COLO829 (cell line): ENCODE data around the gene WNK2.

Source experiments
- DNase-seq: peaks from one replicate; pipeline ENCODE4 v3.0.0; 2012; ENCODE audit warnings: low spot score

The WNK2 gene

DNA sequence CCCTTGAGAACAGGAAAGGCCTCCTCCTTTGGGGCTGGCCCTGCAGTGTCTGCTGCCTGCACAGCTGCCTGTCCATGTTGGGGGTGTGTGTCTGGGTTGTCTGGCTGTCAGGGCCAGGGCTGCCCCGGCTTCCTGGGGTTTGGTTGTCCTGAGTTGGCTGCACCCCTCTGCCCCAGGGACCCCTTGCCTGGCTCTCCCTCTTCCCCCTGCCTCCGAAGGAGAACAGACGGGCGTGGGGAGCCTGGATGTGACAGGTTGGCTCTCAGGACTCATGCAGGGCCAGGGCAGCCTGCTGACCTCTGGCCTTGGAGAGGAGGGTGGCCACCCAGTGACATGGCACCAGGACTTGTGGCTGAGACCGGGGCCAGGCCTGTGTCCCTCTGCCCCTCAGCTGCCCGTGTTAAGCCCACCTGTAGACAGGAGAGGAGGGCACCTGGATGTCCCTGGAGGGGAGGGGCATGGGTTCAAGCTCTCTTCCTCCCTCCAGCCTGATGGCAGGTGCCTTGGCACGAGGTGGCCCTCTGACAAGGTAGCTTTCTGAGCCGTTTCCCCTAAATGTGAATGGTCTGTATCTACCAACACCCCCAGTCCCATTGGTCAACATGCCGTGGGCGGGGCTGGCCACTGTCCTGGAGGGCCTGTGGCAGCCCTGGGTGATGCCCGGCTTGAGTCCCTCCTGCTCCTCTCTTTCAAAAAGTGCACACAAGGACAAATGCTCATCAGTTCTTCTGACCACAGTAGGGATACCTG lies 34.9 kb downstream of the WNK2 start:
- DNase-seq = no peak

DNA sequence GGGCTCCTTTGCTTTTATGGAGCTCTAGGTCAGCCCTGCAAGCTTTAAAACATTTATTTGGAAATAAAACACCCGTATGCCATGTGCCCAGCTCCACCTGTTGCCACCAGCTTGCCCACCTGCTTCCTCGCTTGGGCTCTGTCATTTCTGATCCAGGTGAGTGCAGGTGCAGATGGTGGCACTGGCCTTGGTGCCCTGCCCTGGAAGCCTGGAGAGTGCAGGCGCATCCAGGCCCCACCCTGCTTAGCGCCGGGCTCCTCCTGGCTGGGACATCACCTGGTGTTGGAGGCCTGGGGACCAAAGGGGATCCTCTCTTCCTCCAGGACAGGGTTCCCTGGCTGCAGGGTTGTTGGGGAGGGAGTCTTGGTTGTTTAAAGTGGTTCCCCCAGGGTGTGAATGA lies 35.8 kb downstream of the WNK2 start:
- DNase-seq = no peak

GRCh38 chr9:93220627-93221026 lies 36.7 kb downstream of the WNK2 start:
- DNase-seq = no peak

- no peak for DNase-seq
Observed at GRCh38 chr9:93221044-93221443, 37.1 kb downstream of the WNK2 start.

DNA sequence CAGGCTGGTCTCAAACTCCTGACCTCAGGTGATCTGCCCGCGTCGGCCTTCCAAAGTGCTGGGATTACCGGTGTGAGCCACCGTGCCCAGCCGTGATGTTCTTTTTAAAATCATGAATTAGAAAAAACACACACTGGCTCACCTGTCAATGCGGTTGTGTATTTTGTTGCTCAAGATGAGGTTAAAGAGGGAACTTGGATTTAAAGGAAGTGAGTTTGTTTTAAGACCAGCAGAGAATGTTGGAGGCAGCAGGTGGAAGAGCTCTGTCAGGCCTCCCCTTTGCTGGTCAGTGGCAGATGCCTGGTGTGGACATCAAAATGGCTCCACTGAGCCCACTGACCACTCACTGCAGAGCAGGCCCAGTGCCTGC lies 38.9 kb downstream of the WNK2 start:
- DNase-seq = no peak

- no peak for DNase-seq
Observed at GRCh38 chr9:93223260-93224180, 39.6 kb downstream of the WNK2 start.

- DNase-seq = no peak
Observed at GRCh38 chr9:93224591-93224990, 40.7 kb downstream of the WNK2 start.

- DNase-seq = no peak
Observed at GRCh38 chr9:93225417-93225816, 41.5 kb downstream of the WNK2 start.

DNA sequence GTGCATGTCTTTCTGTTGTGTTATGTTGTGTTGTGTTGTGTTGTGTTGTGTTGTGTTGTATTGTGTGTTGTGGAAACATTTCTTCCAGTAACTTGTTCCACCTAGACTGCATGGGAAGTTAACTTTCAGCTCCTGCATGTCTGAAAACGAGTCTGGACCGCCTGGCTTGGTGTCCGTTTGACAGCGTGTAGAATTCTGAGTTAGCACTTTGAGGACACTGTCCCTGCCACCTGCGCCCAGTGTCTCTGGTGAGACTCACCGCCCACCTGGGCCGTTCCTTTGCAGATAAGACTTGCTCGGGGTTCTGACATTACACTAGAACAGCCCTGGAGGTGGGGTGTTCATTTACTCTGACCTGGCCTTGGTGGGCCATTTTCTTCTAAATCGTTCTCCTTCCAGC lies 42.0 kb downstream of the WNK2 start:
- no peak for DNase-seq

GRCh38 chr9:93226819-93227218 lies 42.9 kb downstream of the WNK2 start:
- DNase-seq = no peak

DNA sequence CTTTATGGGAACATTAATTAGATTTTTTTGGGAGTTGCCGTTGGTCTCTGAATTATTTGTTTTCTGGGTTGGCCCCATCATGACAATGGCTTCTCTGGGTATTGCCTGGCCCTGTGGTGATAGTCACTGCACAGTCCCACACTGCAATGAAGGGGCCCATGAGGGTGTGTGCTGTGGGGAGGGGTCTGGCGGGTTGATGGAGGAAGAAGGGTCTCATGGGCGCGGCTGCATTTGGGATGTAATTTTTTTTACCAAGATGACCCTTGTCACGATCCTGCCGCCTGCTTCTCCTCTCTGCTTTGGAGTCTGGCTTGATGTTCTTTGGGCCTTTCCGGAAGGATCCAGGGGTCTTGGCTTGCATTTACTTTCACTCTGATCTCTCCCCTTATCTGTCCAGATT lies 44.1 kb downstream of the WNK2 start:
- no peak for DNase-seq

DNA sequence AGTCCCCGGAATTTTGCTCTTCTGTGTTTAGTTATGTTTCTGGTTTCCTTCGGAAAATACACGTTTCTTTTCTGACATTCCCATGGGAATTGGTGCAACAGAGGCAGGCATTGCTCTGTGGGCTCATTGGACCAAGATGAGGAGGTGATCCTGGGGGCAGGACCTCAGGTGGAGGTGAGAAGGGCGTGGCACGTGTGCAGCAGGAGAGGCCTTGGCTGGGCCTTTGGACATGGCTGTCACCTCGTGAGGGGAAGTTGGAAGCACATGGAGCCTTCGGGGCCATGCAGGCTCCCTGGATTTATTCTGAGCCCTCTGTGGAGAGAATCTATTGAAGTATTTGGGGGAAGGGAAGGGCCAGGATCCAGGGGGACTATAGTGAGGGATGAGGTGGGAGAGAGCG lies 44.5 kb downstream of the WNK2 start:
- DNase-seq = no peak

DNA sequence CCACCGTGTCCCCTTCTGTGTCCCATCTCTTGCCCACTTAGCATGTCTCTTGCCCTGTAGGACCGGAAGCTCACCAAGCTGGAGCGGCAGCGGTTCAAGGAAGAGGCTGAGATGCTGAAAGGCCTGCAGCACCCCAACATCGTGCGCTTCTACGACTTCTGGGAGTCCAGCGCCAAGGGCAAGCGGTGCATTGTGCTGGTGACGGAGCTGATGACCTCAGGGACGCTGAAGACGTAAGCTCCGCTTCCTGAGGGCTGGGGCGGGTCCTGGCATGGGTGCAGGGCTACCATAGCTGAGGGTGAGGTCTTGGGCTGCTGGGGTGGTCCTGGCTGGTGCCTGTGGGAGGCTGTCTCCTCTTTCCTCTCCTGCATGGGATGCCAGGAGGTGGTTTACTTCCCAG lies 45.7 kb downstream of the WNK2 start:
- DNase-seq = no peak

GRCh38 chr9:93230185-93230584 lies 46.2 kb downstream of the WNK2 start:
- DNase-seq = no peak

DNA sequence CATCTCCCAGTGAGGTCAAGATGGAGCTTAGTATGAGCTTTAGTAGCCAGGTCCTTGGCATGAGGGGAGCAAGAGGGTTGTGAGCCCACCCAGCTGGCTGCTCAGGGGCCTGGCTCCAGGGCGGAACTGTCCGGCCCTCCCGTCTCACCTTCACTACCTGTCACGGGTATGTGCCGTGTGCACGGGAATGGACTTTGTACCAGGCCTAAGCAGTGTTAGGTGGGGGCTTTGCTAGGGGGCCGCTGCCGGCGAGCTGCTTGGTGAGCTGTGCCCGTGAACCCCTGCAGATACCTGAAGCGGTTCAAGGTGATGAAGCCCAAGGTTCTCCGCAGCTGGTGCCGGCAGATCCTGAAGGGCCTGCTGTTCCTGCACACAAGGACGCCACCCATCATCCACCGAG lies 46.7 kb downstream of the WNK2 start:
- DNase-seq = no peak

DNA sequence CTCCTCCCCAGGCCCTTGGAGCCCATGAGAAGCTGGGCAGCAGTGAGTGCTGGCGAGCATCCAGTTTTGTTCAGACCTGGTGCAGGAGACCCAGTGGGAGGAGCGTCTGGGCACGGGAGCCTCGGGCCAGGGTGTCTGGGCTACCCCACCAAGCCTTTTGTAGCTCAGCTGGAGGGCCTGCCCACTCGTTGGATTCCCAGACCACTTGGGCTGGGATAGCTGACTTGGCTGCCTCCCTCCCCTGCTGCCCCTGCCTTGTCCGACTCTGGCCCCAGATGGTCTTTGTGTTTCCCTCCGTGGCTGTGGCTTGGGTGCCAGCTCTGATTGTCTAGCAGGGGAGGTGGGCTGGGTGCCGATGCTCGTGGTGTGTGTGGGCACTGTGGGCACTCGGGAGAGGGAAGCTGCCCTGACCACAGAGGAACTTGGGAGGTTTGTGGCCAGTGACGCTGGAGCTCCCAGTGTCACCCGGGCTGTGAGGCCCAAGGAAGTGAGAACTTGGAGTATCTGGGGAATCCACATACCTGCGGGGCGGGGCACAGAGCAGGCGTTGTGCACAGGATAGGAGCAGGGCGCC lies 47.3 kb downstream of the WNK2 start:
- DNase-seq = no peak

DNA sequence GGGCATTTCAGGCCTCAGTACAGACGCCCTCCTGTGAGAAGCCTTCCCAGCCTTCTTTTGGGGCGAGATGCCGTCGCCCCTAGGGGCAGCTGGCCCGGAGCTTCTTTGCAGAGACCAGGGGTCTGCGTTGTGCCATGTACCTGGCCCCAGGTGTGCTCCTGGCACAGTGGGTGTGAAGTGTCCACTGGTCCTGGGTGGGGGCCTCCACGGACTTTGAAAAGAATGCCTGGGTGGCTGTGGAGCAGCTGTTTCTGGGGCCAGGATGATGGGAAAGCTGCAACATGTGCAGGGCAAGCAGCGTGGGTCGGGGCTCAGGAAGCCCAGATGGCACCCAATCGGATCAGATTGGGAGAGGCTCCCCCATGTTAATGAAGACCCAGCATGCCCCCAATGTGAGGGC lies 47.8 kb downstream of the WNK2 start:
- no peak for DNase-seq

DNA sequence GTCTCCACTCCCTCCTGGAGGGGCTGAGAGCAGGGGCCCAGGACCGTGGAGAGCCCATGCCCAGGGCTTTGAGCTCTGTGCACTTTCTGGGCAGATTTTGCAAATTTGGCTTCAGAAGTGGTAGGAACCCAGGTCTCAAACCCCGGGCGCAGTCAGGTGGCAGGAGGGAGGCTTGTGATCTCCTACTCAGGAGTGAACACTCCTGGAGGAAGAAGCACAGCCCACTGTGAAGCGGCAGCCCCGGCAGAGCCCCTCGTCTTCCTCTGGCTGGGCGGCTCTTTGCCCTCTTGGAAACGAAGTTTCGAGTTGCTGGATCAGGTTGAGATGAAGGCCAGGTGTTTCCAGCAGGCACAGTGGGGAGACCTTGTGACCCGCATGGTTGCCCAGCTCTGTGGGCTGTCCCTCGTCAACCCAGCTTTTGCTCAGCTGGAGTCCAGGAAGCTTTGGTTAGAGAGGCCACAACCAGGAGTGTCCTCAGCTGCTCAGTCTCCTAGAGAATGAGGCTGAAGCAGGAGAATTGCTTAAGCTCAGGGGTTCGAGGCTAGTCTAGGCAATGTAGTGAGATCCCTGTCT lies 48.5 kb downstream of the WNK2 start:
- DNase-seq = no peak

- DNase-seq = no peak
Observed at GRCh38 chr9:93233033-93233432, 49.1 kb downstream of the WNK2 start.

DNA sequence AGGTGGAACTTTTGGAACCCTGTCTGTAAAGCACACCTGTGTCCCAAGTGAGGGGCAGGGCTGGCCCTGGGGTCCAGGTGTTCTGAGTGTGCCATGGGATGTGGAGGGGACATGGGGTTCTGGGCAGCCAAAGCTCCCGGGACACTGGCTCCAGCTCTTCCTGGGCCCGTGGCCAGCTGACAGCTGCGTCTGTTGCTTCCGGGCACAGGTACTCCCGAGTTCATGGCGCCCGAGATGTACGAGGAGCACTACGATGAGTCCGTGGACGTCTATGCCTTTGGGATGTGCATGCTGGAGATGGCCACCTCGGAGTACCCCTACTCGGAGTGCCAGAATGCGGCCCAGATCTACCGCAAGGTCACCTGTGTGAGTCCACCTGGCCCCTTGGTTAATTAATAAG lies 50.7 kb downstream of the WNK2 start:
- no peak for DNase-seq

GRCh38 chr9:93235300-93235960 lies 51.5 kb downstream of the WNK2 start:
- DNase-seq = no peak

DNA sequence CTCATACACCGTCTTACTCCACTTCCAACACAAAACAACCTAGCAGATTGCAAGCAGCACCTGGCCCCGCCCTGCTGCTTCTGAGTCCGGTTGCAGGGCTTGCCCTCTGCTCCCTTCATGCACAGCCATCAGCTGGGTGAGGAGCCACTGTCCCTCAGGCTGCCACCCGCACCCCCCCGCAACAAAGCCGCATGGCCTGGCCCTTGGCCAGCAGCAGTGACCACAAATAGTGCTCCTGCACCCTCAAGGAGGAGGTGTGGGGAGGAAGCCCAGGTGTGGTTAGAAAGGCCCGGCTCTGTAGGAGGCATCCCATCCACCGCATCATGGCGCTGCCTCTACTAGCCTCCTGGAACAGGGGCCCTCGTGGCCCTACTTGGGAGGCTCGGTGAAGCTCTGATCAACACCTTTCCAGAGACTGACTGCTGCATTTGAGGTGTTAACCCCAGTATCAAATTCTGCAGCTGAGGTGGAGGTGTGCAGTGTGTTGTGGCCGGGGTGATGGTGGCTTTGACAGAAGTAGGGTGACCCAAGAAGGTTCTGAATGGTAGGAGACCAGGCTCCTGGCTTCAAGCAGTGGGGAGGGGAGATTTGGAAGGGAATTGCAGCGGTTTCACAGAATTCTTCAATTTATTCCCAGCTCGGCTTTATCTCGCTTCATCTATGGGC lies 52.7 kb downstream of the WNK2 start:
- DNase-seq = no peak
